Keratinocyte (primary cell): ENCODE measurements around the gene BTRC.

Source experiments
- CTCF ChIP-seq, 3 experiments: IDR thresholded peaks in 1 of 3; conservative IDR thresholded peaks in 1 of 3; optimal IDR thresholded peaks in 1 of 3; 2 replicates in 2 of 3; 3 replicates in 1 of 3; pipeline versions ENCODE3 to v1.5.1; 2011; ENCODE audit warnings: low read length in 3 of 3, mild to moderate bottlenecking in 3 of 3, moderate library complexity in 2 of 3, control low read depth in 1 of 3, inconsistent platforms in 1 of 3; ENCODE audit not compliant: insufficient read depth in 2 of 3; ENCODE audit errors: extremely low read depth in 1 of 3
- EZH2 ChIP-seq: IDR thresholded peaks from one replicate; pipeline ENCODE4 v1.6.1; 2012; ENCODE audit warnings: inconsistent platforms, mild to moderate bottlenecking, low read length, moderate library complexity

- TF ChIP-seq CTCF (optimal IDR thresholded peaks at IDR 0.05 in 1 of 3, IDR thresholded peaks at IDR 0.05 in 1 of 3, conservative IDR thresholded peaks at IDR 0.05 in 1 of 3; ENCODE audit: extremely low read depth in 1 of 3, insufficient read depth in 2 of 3, low read length in 3 of 3) (no peak), EZH2 (no peak)
Measured at GRCh38 chr10:101585841-101586240, 231.9 kb downstream of the BTRC start.
